Endothelial cell of umbilical vein (primary cell): ENCODE results near the gene PDK1. TPM values are rescaled to one million over a fixed set of nuclear protein-coding genes. Genes with fewer than 3 reads are reported as not detected.

Experiments
- BruUV-seq: library from RNA; stranded (reverse); fragments of 400-500 nt; replicated peaks from 2 replicates; lab custom pipeline; 2021; lab: Mats Ljungman, UMichigan
- CTCF ChIA-PET: fragments of 300-600, 350-600 bp; sonication (Branson Sonifier 250); formaldehyde crosslinking; loops from one replicate; lab custom pipeline; 2021; ENCODE audit warnings: antibody characterized with exemption, inconsistent platforms; lab: Charles Lee
- POLR2A ChIA-PET: fragments of 300-600, 350-600 bp; sonication (Branson Sonifier 250); formaldehyde crosslinking; loops from one replicate; lab custom pipeline; 2021; ENCODE audit warnings: antibody characterized with exemption, inconsistent platforms; lab: Charles Lee
- DNase-seq: peaks from one replicate; pipeline ENCODE4 v3.0.0-alpha.2; 2011; ENCODE audit warnings: low read depth, low spot score
- FAIRE-seq: peaks from 2 replicates; lab custom pipeline; 2011; peaks lifted over from hg19 to GRCh38; lab: Jason Lieb, UNC
- H2AFZ ChIP-seq: 2 replicates; pipeline ENCODE4 v1.6.0; 2012; ENCODE audit warnings: low read depth, low read length, control low read depth, inconsistent platforms
- H3K27ac ChIP-seq: 2 replicates; pipeline ENCODE4 v1.5.1; 2011; ENCODE audit warnings: low read depth, mild to moderate bottlenecking, control low read depth, low read length, moderate library complexity; ENCODE audit not compliant: insufficient read depth
- H3K27me3 ChIP-seq, 2 experiments: 2 replicates each; pipeline versions ENCODE4 v1.6.0 to v1.6.1; 2011; ENCODE audit warnings: low read length in 2 of 2, mixed read lengths in 1 of 2; ENCODE audit not compliant: control insufficient read depth in 2 of 2, insufficient read depth in 2 of 2
- H3K36me3 ChIP-seq, 2 experiments: 2 replicates in 1 of 2; 3 replicates in 1 of 2; pipeline ENCODE4 v1.5.1; 2011; ENCODE audit warnings: low read length in 2 of 2, mild to moderate bottlenecking in 1 of 2, moderate library complexity in 1 of 2; ENCODE audit not compliant: control insufficient read depth in 2 of 2, insufficient read depth in 2 of 2; ENCODE audit errors: extremely low read depth in 1 of 2
- H3K4me1 ChIP-seq: 3 replicates; pipeline ENCODE4 v1.5.1; 2011; ENCODE audit warnings: mild to moderate bottlenecking, low read length; ENCODE audit not compliant: control insufficient read depth, insufficient read depth; ENCODE audit errors: extremely low read depth
- H3K4me2 ChIP-seq: 2 replicates; pipeline ENCODE4 v1.6.1; 2011; ENCODE audit warnings: low read length, control low read depth, mixed read lengths; ENCODE audit not compliant: insufficient read depth
- H3K4me3 ChIP-seq, 3 experiments: fragments of 200-600 bp in 1 of 3; sonication (generic), shearing (Covaris generic) in 1 of 3; replicated peaks in 1 of 3; 2 replicates each; pipeline ENCODE4 v1.5.1; 2011 to 2016; ENCODE audit warnings: control low read depth in 3 of 3, low read length in 3 of 3, mild to moderate bottlenecking in 2 of 3, inconsistent platforms in 1 of 3, low read depth in 1 of 3, moderate library complexity in 1 of 3; ENCODE audit not compliant: insufficient read depth in 1 of 3
- H3K79me2 ChIP-seq: 2 replicates; pipeline ENCODE4 v1.6.0; 2012; ENCODE audit warnings: low read length, inconsistent platforms; ENCODE audit not compliant: control insufficient read depth, insufficient read depth
- H3K9ac ChIP-seq: replicated peaks from 2 replicates; pipeline ENCODE3; 2011; ENCODE audit warnings: low read length, control low read depth; ENCODE audit not compliant: insufficient read depth; ENCODE audit errors: extremely low read depth
- H3K9me1 ChIP-seq: replicated peaks from 3 replicates; pipeline ENCODE4 v1.6.0; 2011; ENCODE audit warnings: mild to moderate bottlenecking, low read length; ENCODE audit not compliant: control insufficient read depth, insufficient read depth; ENCODE audit errors: extremely low read depth
- H3K9me3 ChIP-seq: replicated peaks from 2 replicates; pipeline ENCODE4 v1.5.1; 2012; ENCODE audit warnings: low read length, inconsistent platforms; ENCODE audit not compliant: control insufficient read depth, insufficient read depth
- H4K20me1 ChIP-seq: replicated peaks from 2 replicates; pipeline ENCODE3; 2011; ENCODE audit warnings: mild to moderate bottlenecking, low read length; ENCODE audit not compliant: control insufficient read depth, insufficient read depth; ENCODE audit errors: extremely low read depth
- CTCF ChIP-seq, 2 donors: IDR thresholded peaks; 1 replicate in 1 of 2; 2 replicates in 1 of 2; pipeline ENCODE4 v1.5.1; 2011; ENCODE audit warnings: low read length in 2 of 2, mild to moderate bottlenecking in 2 of 2, moderate library complexity in 2 of 2, control low read depth in 1 of 2, inconsistent platforms in 1 of 2, low read depth in 1 of 2; ENCODE audit not compliant: insufficient read depth in 1 of 2; ENCODE audit errors: extremely low read depth in 1 of 2
- EZH2 ChIP-seq: IDR thresholded peaks from 2 replicates; pipeline ENCODE4 v1.6.1; 2012; ENCODE audit warnings: borderline replicate concordance, low read depth, mild to moderate bottlenecking, moderate library complexity, low read length, inconsistent platforms; ENCODE audit not compliant: severe bottlenecking
- FOS ChIP-seq: IDR thresholded peaks from 2 replicates; pipeline ENCODE4 v1.6.1; 2011; ENCODE audit warnings: mild to moderate bottlenecking, low read length, moderate library complexity, borderline replicate concordance; ENCODE audit not compliant: insufficient read depth
- GATA2 ChIP-seq: IDR thresholded peaks from 2 replicates; pipeline ENCODE4 v1.7.0; 2011; ENCODE audit warnings: low read depth, mild to moderate bottlenecking, moderate library complexity, mixed read lengths, low read length; ENCODE audit not compliant: insufficient read length, insufficient read depth
- JUN ChIP-seq: IDR thresholded peaks from 2 replicates; pipeline ENCODE4 v1.6.1; 2011; ENCODE audit warnings: borderline replicate concordance, low read depth; ENCODE audit not compliant: insufficient read length, insufficient read depth
- MAX ChIP-seq: IDR thresholded peaks from 2 replicates; pipeline ENCODE4 v1.6.1; 2011; ENCODE audit not compliant: insufficient read depth, insufficient read length
- MYC ChIP-seq: IDR thresholded peaks from one replicate; pipeline ENCODE4 v1.6.1; 2011; ENCODE audit warnings: mild to moderate bottlenecking, low read depth, low read length
- POLR2A ChIP-seq: IDR thresholded peaks from 2 replicates; pipeline ENCODE4 v1.6.1; 2012; ENCODE audit warnings: low read depth, mild to moderate bottlenecking, control low read depth, low read length
- POLR2AphosphoS5 ChIP-seq: IDR thresholded peaks from 2 replicates; pipeline ENCODE4 v1.6.1; 2012; ENCODE audit warnings: low read depth, mild to moderate bottlenecking, control low read depth, low read length, moderate library complexity; ENCODE audit not compliant: insufficient read depth
- dilution Hi-C: fragments of 300-500 bp; cut with MboI; formaldehyde crosslinking; loops from one replicate; pipeline ENCODE4 v1.15.0; 2019; ENCODE audit warnings: low sequenced_read_pairs; ENCODE audit not compliant: extremely low pct_ligation_motif_present
- intact Hi-C: fragments of 100-400 bp; cut with micrococcal nuclease; formaldehyde crosslinking; loops from one replicate; pipeline ENCODE4 v1.10.0; 2022
- polyA plus RNA-seq, 4 experiments: library from polyadenylated mRNA; depleted of rRNA in 3 of 4; stranded (reverse) in 3 of 4; unstranded in 1 of 4; fragments of >200 nt; gene quantifications; 2 replicates each; pipeline versions ENCODE4 v1.2.1 to v1.2.3, GENCODE V29; 2011 to 2012; ENCODE audit warnings: missing spikeins in 1 of 4
- total RNA-seq: library from RNA; stranded (reverse); gene quantifications from 2 replicates; pipeline ENCODE4 v1.2.3, GENCODE V29; 2021

PDK1 gene
- total and polyA plus RNA-seq, 2 donors (not counting 3 experiments of a cell fraction or from before 2014, with no cell fraction given) = 3.7 to 16.9 TPM

- Histone ChIP-seq H3K79me2 (no peaks in the 10 kb centered on the region), H2AFZ (no peak overlapping the region), H3K4me2 (no peak overlapping the region), H3K27me3 (no peaks in the 10 kb centered on the region), H3K36me3 (no peaks in the 10 kb centered on the region), H3K9me3 (no peaks in the 10 kb centered on the region), H3K4me1 (no peaks in the 10 kb centered on the region), H3K4me3 (no peak overlapping the region), H3K9me1 (no peaks in the 10 kb centered on the region), H3K9ac (no peak overlapping the region), H4K20me1 (no peaks in the 10 kb centered on the region), H3K27ac (no peak overlapping the region)
- dilution Hi-C loops (no loop called here), intact Hi-C loops (no loop called here)
- no peak for TF ChIP-seq MYC
- no peak for TF ChIP-seq GATA2
- TF ChIP-seq JUN = no peak
- TF ChIP-seq FOS = peak; percentile 21
- TF ChIP-seq CTCF (IDR thresholded peaks at IDR 0.05; ENCODE audit: extremely low read depth in 1 of 2, insufficient read depth in 1 of 2, low read depth in 1 of 2, low read length in 2 of 2) = no peak
- FAIRE-seq (no peak), DNase-seq (no peak)
- CTCF ChIA-PET = no interaction called here
- no TSS peak for BruUV-seq
- POLR2A ChIA-PET = no interaction called here
Observed at GRCh38 chr2:172639823-172640222, 83.9 kb downstream of the PDK1 start.

- BruUV-seq = no TSS peak
- H2AFZ ChIP-seq = no peak overlapping the region
- ChIA-PET POLR2A (no interaction called here), CTCF (no interaction called here)
- intact Hi-C loops = no loop called here
- H3K27ac ChIP-seq = no peak overlapping the region
- H3K4me3 ChIP-seq = no peak overlapping the region
- dilution Hi-C loops = no loop called here
- H3K79me2 ChIP-seq = no peaks in the 10 kb centered on the region
- H3K9ac ChIP-seq = no peak overlapping the region
- no peaks in the 10 kb centered on the region for H3K36me3 ChIP-seq
- H3K4me1 ChIP-seq = no peaks in the 10 kb centered on the region
- DNase-seq = no peak
- H3K9me3 ChIP-seq = no peaks in the 10 kb centered on the region
- H3K9me1 ChIP-seq = no peaks in the 10 kb centered on the region
- no peak for FAIRE-seq
- no peaks in the 10 kb centered on the region for H4K20me1 ChIP-seq
- TF ChIP-seq FOS = no peak
- TF ChIP-seq POLR2A = no peak
- no peak for TF ChIP-seq CTCF (IDR thresholded peaks at IDR 0.05; ENCODE audit: extremely low read depth in 1 of 2, insufficient read depth in 1 of 2, low read depth in 1 of 2, low read length in 2 of 2)
- no peak for TF ChIP-seq POLR2AphosphoS5
- no peak for TF ChIP-seq EZH2
- TF ChIP-seq JUN = no peak
- no peak for TF ChIP-seq GATA2
- no peak for TF ChIP-seq MYC
- no peak for TF ChIP-seq MAX
- no peaks in the 10 kb centered on the region for H3K27me3 ChIP-seq
- H3K4me2 ChIP-seq = no peak overlapping the region
Observed at GRCh38 chr2:172640389-172640788, 84.5 kb downstream of the PDK1 start.
